GM21529 (cell line): ENCODE results near the gene SVIL.
"Not testable (repeated sequence)": the region's sequence is repeated elsewhere in the genome, so short reads cannot be mapped to it uniquely, and the experiment has no call there.

Source experiments
- ATAC-seq: cut with Tn5 transposase; IDR thresholded peaks from one replicate; pipeline ENCODE4 v1.9.1; 2021; ENCODE audit not compliant: unreplicated experiment

SVIL gene

GRCh38 chr10:29582769-29583168, 52.0 kb downstream of the SVIL start:
- ATAC-seq: not testable (repeated sequence)

- ATAC-seq: no peak
Measured at GRCh38 chr10:29579455-29579970, 55.3 kb downstream of the SVIL start.

GRCh38 chr10:29578457-29578856, 56.3 kb downstream of the SVIL start:
- ATAC-seq: no peak

- ATAC-seq: no peak
Measured at GRCh38 chr10:29576681-29577080, 58.1 kb downstream of the SVIL start.

GRCh38 chr10:29575098-29575455, 59.7 kb downstream of the SVIL start:
- ATAC-seq: no peak

- ATAC-seq: not testable (repeated sequence)
Measured at GRCh38 chr10:29574212-29575097, 60.3 kb downstream of the SVIL start.

- ATAC-seq: not testable (repeated sequence)
Measured at GRCh38 chr10:29570248-29570647, 64.5 kb downstream of the SVIL start.

GRCh38 chr10:29569795-29570194, 65.0 kb downstream of the SVIL start:
- ATAC-seq: no peak

- ATAC-seq: no peak
Measured at GRCh38 chr10:29567003-29567402, 67.8 kb downstream of the SVIL start.

GRCh38 chr10:29566209-29566608, 68.6 kb downstream of the SVIL start:
- not testable (repeated sequence) for ATAC-seq

- ATAC-seq: no peak
Measured at GRCh38 chr10:29563420-29564035, 71.2 kb downstream of the SVIL start.

- ATAC-seq: peak; percentile 65
Measured at GRCh38 chr10:29563006-29563405, 71.8 kb downstream of the SVIL start.

- no peak for ATAC-seq
Measured at GRCh38 chr10:29559996-29560395, 74.8 kb downstream of the SVIL start.

GRCh38 chr10:29557665-29558064, 77.1 kb downstream of the SVIL start:
- ATAC-seq: no peak

- no peak for ATAC-seq
Measured at GRCh38 chr10:29555746-29556481, 78.9 kb downstream of the SVIL start.

GRCh38 chr10:29555091-29555745, 79.6 kb downstream of the SVIL start:
- no peak for ATAC-seq

- ATAC-seq: no peak
Measured at GRCh38 chr10:29554660-29555059, 80.1 kb downstream of the SVIL start.

- ATAC-seq: no peak
Measured at GRCh38 chr10:29553544-29554250, 81.1 kb downstream of the SVIL start.

GRCh38 chr10:29553116-29553515, 81.7 kb downstream of the SVIL start:
- not testable (repeated sequence) for ATAC-seq

GRCh38 chr10:29549493-29549892, 85.3 kb downstream of the SVIL start:
- not testable (repeated sequence) for ATAC-seq
